PC-9 (cell line): ENCODE results near the gene CCNY.

Source experiments
- CTCF ChIP-seq: fragments of 200-600 bp; sonication (generic); conservative IDR thresholded peaks from 2 replicates; pipeline ENCODE4 v1.6.1; 2017; ENCODE audit warnings: mixed run types, antibody characterized with exemption, mild to moderate bottlenecking, moderate library complexity
- EZH2 ChIP-seq: fragments of 200-600 bp; sonication (generic); IDR thresholded peaks from 2 replicates; pipeline ENCODE4 v1.8.0; 2017; ENCODE audit warnings: antibody characterized with exemption, low read depth

DNA sequence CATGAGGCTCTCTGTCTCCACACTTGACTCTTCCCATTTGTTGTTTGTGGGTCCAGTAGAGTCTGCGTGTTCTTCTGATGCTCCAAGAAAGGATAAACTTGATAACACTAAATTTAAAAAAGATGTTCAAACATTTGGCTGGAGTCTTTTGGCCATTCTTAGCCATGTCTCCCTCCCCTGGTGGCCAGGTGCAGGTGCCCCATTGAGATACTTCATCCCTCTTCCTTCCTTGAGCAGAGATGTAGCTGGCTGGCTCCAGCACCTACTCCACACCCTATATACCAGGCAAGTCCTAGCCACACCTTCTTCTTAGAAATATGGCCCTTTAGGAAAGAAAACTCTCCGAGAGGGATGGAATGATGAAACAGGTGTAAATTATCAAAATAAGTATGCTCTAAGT, 165.6 kb downstream of the CCNY start:
- peak; percentile 46; the same call in 1 of the 2 replicates for TF ChIP-seq CTCF
- no peak for TF ChIP-seq EZH2
